SW 1271 (cell line): ENCODE measurements around the gene ABCC6.
"Not testable (repeated sequence)": the region's sequence is repeated elsewhere in the genome, so short reads cannot be mapped to it uniquely, and the experiment has no call there.

Experiments used
- DNase-seq, 2 experiments: peaks; one replicate each; lab custom pipeline; 2025; lab: John Stamatoyannopoulos, UW

Gene ABCC6

DNA sequence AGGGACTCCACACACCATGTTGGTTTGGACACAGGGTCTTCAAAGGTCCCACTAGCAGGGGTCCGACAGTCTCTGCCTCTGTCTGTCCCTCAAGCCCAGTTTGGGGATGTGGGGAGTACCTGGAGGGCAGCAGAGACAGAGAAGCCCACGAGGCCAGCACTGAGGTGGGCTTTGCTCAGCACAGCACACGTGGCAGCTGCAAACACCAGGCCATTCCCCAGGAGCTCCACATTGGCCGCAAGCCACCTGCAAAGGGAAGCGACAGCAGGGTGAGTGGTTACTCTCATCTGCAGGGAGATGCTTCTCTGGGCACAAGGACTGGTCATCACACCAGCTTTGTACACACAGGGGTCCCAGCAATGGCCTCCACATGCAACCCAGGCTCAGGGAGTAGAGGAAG, 62.0 kb downstream of the ABCC6 start:
- no peak for DNase-seq

DNA sequence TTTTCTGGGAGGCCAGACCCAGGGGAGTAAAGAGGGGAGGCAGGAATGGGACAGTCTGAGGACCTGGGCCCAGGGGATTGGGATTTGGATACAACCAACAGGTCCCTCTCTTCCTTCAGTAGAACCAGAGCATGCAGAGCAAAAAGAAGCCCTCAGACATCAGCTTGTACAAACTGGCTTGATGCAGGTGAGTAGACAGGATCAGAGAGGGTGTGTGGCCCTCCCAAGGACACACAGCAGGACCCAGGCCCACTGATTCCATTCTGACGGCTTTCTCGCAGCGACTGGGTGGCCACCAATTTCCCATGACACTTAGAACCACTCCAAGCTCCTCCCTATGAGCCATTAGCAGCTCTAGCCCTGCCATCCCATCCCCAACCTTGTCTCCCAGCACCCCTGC, 63.6 kb downstream of the ABCC6 start:
- no peak for DNase-seq

DNA sequence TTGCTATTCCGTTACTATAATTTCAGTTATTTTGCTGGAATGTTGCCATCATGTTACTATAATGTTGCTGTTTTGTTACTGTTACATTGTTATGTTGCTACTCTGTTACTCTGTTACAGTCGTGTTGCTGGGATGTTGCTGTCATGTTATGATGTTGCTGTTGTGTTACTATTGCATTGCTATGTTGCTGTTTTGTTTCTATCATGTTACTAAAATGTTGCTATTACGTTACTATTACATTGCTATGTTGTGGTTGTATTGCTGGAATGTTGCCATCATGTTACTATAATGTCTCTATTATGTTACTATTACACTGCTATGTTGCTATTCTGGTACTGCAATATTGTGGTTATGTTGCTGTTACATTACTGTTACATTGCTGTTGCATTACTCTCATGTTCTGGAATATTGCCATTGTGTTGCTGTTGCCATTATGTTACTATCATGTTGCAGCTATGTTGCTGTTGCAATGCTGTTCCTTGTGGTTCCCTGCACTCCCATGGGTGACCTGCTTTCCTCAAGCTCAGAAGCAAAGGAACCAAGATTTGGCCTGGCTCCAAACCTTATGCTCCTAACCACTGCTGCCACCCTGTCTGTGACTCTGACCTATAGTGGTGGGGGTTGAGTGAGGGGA, 64.4 kb downstream of the ABCC6 start:
- no peak for DNase-seq

DNA sequence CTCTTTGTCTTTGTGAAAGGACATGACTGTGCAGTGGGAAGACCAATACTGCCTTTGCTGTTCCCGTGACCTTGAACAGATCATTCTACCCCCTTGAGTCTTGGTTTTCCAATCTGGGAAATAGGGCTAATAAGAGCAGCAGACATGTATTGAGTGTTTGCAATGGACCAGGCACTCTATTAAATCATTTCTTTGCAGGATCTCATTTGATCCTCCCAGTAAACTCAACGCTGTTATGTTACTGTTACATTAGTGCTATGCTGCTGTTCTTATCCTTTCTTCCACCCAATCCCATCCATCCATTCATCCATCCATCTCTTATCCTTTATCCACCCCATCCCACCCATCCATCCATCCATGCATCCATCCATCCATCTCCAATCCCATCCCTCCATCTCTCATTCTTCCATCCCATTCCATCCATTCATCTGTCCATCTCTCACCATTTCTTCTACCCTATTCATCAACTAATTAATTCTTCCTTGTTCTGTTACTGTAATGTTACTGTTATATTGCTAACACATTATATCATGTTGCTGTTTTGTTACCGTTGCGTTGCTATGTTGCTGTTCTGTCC, 65.1 kb downstream of the ABCC6 start:
- DNase-seq = no peak

DNA sequence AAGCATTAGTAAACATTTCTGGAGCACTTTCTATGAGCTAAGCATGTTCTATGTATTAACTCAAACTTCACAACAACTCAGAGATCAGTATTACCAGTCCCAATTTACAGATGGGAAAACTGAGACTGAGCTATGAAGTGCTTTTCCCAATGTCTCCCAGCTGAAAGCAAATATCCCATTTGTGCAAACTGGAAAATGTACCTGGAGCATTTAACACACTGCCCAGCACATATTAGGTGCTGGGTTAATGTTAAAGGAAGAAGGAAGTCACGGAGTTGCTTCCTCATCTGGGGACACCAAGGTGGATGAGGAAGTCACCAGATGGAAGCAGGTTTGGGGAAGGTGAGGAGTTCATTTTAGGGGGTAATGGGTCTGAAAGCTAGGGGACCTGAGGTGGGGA, 66.1 kb downstream of the ABCC6 start:
- DNase-seq = no peak

DNA sequence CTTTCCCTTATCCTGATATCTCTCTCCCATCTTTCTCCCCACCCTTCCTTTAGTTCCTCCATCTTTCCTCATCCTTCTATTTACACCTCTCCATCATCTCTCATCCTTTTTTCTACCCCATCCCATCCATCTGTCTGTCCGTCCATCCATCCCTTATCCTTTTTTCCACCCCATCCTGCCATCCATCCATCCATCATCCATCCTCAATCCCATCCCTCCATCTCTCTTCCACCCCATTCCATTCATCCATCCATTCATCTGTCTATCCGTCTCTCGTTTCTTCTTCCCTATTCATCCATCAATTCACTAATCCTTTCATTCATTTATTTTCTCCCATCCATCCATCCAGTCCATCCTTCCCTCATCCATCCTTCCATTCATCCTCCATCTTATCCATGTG, 68.1 kb downstream of the ABCC6 start:
- no peak for DNase-seq

DNA sequence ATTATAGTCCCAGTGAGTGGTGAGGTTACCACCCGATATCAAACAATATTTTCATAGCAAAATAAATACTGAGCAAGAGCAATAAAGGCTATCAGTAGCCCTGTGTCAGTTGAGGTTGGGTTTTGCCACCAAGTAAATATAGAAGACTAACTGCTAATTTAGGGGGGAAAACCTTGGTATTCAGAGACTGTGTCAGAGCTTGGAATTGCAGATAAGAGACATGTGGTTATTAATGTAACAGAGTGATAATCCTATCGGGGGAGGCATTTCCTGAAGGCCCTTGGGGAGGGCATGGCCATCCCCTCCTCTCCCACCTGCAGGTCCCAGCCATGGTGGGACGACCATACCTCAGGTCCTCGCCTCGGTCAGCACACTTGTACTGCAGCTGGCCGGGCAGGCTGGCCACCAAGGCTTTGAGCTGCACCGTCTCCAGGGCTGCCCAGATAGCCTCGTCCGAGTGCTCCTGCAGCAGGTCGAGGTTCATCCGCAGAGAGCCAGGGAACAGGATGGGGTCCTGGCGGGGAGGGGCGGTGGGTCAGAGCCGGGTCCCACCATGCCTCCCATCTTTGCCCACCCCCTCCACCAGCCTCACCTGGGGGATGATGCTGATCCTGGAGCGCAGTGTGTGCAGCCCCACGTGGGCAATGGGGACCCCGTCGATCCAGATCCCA, 68.9 kb downstream of the ABCC6 start:
- no peak for DNase-seq

DNA sequence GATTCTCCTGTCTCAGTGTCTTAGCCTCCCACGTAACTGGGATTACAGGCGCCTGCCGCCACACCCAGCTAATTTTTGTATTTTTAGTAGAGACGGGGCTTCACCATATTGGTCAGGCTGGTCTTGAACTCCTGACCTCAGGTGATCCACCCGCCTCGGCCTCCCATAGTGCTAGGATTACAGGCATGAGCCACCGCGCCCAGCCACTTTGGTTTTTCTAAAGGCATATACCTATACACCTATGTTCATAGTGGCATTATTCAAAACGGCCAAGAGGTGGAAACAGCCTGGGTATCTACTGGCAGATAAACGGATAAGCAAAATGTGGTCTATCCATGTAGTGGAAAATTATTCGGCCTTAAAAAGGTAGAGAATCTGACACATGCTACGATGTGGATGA, 70.3 kb downstream of the ABCC6 start:
- DNase-seq = not testable (repeated sequence)

DNA sequence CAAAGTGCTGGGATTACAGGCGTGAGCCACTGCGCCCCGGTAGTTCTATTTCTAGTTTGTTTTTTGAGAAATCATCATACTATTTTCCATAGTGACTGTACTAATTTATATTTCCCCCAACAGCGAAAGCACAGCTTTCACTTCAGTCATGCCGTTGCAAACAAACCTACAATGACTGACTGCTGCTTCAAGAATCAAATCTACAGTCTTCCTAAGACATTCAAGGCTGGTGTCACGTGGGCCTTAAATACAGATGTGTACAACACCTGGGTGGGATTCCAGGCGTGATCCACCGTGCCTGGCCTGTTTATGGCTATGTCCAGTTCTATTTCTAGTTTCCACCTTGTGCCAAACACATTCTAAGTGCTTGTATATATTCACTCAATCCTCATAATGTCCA, 72.0 kb downstream of the ABCC6 start:
- no peak for DNase-seq

DNA sequence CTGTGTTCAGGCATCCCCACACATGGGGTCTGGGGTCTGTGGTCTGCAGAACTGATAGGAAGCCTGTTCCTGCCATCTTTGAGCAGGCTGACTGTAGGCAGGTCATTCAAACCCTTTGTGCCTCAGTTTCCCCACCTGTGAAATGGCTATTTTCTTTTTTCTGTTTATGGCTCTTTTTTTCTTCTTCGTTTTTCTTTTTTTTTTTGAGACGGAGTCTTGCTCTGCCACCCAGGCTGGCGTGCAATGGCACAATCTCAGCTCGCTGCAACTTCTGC, 72.5 kb downstream of the ABCC6 start:
- DNase-seq = no peak

DNA sequence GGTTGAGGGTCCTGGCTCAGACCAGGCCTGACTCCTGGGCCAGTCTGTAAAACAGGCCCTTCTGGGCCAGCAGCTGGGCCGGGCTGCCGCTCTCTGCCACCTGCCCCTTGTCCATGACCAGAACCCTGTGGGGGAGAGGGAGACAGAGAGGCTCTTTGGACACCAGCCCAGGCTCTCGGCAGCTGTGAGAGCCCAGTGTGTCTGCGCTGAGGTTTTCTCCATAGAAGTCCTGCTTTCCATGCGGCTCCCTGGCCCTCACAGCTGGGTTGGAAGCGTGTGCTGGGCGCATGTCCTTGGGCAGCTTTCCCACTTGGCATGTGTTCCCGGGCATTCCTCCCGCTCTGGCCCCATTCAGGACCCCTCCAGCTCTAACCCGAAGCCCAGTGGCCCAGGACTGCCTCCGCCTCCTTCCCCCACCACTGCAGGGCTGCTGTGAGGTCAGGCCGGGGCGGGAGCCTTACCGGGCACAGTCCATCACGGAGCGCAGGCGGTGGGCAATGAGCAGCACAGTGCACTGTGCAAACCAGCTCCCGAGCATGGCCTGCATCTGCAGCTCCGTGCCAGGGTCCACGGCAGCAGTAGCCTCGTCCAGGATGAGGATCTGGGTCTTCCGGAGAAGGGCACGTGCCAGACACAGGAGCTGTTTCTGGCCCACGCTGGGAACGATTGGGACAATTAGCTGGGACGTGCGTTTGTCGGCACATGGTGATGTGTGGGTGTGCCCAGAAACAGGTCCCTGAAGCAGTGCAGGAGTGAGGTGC, 73.0 kb downstream of the ABCC6 start:
- DNase-seq = no peak

DNA sequence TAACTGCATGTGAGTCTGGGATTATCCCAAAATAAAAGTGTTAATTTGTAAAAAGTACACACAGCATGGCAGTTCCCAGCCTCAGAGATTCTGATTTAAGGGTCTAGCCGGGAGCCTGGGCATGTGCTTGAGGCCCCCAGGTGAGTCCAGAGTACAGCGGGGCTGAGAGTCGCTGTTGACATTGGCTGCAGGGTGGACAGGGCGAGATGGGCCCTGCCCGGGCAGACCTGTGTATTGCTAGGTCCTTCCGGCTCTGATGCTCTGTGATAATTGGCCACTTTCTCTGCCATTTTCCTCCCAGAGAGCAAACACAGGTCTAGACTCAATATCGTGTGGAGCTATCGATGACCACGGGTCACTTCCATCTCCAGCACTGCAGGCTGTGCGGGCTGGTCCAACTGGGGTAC, 73.6 kb downstream of the ABCC6 start:
- DNase-seq = no peak

DNA sequence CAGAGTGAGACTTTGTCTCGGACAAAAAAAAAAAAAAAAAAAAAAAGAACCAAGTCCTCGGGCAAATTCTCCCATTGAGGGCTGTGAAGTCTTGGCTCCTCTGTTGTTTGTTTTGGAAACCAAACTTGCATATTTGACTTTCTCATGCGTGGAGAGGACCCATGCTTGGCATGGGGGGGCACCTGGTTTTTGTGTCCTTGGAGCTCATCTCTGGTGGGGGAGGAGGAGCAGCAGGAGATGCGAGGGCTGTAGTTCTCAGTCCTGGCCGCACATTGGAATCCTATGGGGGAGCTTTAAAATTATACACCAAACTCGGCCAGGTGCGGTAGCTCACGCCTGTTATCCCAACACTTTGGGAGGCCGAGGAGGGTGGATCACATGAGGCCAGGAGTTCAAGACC, 74.5 kb downstream of the ABCC6 start:
- DNase-seq = no peak

DNA sequence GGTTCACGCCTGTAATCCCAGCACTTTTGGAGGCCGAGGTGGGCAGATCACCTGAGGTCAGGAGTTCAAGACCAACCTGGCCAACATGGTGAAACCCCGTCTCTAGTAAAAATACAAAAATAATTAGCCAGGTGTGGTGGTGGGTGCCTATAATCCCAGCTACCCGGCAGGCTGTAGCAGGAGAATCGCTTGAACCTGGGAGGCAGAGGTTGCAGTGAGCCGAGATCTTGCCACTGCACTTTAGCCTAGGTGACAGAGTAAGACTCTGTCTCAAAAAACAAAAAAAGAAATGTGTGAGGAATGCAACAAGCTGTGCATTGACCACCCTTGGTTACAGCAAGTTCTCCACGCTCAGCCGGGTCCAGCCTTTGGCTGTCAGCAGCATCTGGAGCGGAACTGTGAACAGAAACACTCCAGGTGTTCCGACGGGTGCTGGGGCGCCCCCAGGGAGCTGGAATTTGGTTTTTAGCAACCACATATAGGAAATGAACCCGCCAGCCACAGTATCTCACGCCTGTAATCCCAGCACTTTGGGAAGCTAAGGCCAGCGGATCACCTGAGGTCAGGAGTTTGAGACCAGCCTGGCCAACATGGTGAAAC, 75.2 kb downstream of the ABCC6 start:
- not testable (repeated sequence) for DNase-seq

DNA sequence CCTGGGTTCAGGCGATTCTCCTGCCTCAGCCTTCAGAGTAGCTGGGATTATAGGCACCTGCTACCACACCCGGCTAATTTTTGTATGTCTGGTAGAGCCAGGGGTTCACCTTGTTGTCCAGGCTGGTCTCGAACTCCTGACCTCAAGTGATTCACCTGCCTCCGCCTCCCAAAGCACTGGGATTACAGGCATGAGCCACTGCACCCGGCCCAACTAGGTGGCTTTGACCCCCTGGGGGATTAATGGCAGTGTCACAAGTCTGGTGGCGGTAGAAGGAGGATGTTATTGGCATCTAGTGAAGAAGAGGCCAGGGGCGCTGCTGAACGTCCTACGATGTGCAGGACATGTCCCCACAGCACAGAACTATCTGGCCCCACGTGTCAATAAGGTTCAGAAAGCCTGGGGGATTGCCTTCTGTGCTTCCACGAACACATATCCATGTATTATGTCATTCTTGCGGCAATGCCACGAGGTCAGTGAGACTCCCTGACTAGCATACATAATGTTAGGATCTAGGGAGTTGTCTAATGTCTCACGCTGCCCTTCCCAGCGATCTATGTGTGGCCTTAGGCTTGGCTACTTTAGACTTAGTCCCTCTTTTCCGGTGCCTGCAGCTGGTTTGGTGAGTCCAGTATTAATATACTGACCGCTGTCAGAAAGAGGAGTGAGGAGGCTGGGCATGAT, 75.8 kb downstream of the ABCC6 start:
- DNase-seq = no peak

DNA sequence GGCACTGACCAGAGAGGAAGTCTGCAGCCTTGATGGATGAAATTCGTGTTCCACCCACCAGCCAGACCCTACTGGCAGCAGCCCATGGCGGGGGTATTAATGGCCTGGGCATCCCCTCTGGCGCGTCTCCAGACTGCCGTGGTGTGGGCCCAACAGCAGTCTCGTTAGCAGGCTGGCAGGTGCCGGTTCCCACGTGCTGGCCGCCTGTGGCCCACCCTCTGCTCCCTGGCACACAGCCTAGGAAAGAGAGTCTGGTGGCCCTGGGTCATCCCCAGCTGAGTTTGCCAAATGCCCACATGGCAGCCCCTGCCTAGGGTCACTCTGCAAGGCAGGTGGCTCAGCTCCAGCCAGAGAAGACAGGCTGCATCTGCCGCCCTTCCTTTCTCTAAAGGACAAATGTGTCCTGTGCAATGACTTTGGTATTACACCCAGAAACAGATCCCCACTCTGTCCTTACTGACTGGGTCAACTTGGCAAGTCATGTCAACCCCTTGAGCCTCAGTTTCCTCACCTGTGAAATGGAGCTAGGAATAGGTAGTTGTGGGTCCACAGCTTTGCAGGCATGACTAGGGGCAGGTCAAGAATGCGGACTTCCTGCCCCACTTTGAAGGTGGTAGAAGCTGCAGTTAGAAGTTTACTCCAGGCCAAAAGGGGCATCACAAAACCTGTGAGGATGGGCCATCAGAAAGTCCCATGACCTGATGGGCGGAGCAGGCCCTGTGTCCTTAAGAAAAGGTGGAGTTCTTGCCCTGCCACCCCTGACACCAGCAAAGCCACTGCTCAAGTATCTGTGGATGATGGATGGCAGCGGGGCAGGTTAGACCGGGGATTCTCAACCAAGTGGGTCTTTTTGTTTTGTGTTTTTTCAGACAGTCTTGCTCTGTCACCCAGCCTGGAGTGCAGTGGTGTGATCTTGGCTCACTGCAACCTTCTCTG, 76.6 kb downstream of the ABCC6 start:
- no peak for DNase-seq

DNA sequence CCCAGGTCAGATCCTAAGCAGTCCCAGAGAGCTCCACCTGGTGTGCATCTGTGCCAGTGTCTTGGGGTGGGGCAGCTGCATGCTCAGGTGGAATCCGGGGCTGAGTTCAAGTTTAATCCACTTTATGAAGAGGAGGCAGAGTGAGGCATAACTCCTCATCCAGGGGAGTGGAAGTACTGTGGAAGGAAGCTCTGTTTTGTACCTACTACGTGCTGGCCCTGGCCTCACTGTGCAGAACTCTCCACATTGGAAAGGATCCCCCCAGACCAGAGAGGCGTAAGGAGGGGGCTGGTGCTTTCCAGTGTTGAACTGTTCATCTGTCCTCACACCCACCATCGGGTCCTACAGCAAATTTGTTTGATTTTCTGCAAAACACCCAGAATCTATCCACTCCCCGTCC, 78.0 kb downstream of the ABCC6 start:
- DNase-seq = no peak

DNA sequence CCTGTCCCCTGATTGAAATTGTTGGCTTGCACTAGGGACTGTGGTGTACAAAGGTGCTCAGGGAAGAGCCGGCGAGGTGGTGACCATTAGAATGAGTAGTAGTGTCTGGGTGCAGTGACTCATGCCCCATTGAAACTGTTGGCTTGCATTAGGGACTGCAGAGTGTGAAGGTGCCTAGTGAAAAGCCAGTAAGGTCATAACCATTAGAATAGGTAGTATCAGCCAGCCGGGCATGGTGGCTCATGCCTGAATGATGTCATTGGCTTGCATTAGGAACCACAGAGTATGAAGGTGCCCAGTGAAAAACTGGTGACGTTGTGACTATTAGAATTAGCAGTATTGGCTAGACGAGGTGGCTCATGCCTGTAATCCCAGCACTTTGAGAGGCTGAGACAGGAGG, 78.9 kb downstream of the ABCC6 start:
- DNase-seq = no peak

DNA sequence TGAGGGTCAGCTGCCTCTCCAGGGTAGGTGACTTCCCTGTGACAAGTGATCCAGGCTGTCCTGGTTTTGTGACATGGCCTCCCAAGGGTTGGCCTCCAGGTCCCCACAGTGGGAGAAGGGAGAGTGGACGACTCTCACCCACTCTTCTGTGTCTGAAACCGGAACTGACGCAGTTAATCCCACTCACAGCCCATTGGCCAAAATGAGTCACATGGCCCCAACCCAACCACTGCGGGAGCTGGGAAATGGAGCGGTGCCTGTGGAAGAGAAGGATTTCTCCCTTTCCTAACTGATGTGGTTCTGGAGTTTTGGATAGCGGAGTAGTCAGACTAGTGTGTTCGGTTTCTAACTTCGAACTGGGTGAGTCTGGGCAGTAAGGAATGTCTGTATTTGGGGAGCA, 79.4 kb downstream of the ABCC6 start:
- DNase-seq = no peak

DNA sequence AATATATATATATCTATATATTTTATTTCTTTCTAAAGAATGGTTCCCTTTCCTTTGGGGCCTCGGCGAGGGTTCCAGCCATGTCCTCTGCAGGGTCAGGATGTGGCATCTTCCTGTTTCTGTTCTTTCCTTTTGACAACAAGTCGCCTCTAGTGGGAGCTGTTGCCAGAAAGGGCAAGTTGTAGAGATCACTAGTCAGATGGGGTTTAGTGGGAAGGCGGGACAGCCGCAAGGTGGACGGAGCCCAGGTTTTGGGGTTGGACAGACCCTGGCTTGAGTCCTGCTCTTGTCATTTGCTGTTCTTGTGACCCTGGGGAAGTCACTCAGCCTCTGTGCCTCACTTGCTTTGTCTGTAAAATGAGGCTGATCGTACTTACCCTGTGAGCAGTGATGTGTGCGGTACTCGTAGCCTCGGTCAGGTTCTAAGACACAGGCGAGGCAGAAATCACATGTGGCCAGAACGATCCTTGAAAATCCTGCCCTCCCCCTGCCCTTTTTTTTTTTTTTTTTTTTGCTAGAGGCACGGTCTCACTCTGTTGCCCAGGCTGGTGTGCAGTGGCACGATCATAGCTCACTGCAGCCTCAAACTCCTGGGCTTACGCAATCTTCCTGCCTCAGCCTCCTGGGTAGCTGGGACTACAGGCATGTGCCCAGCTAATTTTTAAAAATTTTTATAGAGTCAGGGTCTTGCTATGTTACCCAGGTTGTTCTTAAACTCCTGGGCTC, 80.1 kb downstream of the ABCC6 start:
- DNase-seq = no peak
